PC-9 (cell line): ENCODE data around the gene MC5R.

Source experiments
- EZH2 ChIP-seq: fragments of 200-600 bp; sonication (generic); IDR thresholded peaks from 2 replicates; pipeline ENCODE4 v1.8.0; 2017; ENCODE audit warnings: antibody characterized with exemption, low read depth
- TF ChIP-seq, protein P1 (sequence below): fragments of 200-600 bp; sonication (generic); conservative IDR thresholded peaks from 2 replicates; pipeline ENCODE4 v1.6.1; 2017; ENCODE audit warnings: mixed run types, antibody characterized with exemption, mild to moderate bottlenecking, moderate library complexity

GRCh38 chr18:13836559-13836958 lies 12.6 kb downstream of the MC5R start:
- TF ChIP-seq, protein P1, sequence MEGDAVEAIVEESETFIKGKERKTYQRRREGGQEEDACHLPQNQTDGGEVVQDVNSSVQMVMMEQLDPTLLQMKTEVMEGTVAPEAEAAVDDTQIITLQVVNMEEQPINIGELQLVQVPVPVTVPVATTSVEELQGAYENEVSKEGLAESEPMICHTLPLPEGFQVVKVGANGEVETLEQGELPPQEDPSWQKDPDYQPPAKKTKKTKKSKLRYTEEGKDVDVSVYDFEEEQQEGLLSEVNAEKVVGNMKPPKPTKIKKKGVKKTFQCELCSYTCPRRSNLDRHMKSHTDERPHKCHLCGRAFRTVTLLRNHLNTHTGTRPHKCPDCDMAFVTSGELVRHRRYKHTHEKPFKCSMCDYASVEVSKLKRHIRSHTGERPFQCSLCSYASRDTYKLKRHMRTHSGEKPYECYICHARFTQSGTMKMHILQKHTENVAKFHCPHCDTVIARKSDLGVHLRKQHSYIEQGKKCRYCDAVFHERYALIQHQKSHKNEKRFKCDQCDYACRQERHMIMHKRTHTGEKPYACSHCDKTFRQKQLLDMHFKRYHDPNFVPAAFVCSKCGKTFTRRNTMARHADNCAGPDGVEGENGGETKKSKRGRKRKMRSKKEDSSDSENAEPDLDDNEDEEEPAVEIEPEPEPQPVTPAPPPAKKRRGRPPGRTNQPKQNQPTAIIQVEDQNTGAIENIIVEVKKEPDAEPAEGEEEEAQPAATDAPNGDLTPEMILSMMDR, result no peak
- TF ChIP-seq EZH2, result no peak
